HG03064 (cell line): ENCODE measurements around the gene CDKL5.
"Not testable (repeated sequence)": the region's sequence is repeated elsewhere in the genome, so short reads cannot be mapped to it uniquely, and the experiment has no call there.

Source experiments
- ATAC-seq: cut with Tn5 transposase; IDR thresholded peaks from one replicate; pipeline ENCODE4 v1.9.1; 2021; ENCODE audit warnings: low read depth; ENCODE audit not compliant: unreplicated experiment

CDKL5 gene

DNA sequence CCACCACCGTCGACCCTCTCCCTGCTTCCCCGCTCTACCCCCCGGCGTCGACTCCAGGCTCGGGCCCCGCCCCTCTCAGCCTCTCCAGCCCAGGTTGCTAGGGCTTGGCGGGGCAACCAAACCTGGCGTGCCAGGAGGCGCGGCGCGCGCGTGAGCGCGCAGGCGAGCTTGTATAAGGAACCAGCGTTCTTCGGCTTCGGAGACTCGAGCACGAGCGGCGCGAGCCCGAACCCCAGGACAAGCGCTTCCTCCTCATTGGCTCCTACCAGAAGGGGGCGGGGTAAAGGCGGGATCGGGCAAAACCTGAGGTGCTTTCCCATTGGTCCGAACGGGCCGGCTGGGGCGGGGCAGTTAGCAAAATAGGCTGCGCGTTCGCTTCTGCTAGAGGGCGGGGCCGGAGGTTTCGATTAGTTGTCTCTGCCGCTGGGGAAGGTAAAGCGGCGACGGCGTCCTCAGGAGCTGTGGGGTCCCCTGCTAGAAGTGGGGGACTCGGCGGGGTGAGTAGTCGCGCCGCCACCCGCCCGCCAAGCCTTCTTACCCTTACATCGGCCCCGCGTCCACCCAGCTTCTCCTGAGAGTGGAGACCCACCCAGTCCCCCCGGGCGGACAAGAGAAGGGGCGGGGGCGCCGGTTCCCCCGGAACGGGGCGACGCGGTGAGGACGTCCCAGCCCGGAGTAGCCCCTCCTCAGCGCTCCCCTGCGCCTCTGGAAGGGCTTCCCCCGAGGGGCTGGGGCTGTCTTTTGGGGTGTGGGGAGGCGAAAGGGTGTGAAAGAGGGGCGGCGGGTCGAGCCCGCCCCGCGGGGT is at the start of gene CDKL5:
CDKL5 (plus strand) TSS at position 410 of the 805 bp plus-strand sequence. CDS start 81,489 bp downstream, outside the sequence.
- peak; percentile 94 for ATAC-seq

DNA sequence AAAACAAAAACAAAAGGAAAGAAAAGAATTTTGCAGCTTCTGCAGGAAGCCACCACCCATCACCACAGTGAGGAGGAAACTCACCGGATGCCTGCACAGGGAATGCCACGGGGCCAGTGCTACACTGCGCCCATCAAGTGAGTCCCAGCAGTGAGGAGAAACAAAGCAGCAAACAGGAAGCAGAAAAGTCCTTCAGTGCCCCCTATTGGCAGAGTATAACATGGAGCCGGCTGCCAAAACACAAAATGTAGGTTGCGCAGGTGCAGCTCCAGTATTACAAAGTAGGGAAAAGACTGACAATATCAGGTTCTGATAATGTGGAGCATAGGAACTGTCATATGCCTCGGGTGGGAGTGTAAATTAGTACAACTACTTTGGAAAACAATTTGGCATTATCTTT is 47.6 kb upstream of the CDKL5 start:
- ATAC-seq, result no peak

DNA sequence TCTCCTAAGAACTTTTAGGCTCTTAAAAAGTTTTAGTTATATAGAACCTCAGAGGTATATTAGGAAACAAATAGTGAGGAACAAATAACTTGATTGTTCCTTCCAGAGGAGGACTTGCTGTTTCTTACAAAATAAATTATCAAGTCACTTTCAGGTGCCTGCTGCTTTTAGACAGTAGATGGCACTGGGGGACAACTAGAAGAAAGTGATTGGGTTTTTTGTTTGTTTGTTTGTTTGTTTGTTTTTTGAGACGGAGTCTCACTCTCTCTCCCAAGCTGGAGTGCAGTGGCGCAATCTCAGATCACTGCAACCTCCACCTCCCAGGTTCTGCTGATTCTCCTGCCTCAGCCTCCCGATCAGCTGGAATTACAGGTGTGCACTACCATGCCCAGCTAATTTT is 35.4 kb upstream of the CDKL5 start:
- ATAC-seq, result no peak

DNA sequence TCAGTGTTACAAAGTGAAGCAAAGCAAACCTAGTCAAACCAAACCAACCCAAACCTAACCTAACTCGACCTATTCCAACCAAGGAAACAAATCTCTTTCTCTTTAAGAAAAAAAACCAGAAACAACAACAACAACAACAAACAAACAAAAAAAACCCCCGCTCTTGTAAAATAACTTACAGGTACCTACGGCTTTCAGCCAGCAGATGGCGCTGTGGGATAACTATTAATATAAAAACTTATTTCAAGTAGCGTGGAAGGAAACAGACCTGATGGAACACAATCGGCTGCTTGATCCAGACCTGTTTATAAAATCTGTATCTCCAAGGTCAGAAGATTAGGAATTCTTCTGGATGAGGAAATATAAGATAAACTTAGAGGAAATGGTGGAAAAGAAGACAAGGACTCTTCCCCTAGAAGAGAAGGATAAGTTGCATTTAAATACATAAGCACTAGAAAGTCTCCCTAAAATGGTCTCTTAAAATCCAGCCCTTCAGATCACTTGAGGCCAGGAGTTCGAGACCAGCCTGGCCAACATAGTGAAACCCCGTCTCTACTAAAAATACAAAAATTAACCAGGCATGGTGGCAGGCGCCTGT is 34.4 kb upstream of the CDKL5 start:
- no peak for ATAC-seq

DNA sequence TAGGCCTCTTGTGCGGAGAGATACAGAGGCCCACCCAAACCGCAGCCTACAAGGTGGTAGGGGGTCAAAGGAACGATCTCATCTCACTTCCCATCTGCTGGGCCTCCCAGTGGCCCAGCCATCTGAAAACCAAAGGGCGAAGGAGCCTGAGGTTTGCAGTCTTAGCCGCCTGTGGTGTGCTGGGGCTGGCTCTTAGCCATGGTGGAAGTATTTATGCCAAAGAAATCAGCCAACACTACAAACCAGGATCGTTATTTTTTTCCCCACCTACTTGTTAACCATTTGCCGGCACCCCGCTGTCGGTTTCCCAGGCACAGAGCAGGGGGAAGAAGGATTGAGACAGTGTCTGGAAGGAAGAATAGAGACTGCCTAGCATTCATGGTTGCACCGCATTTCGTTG is 30.9 kb upstream of the CDKL5 start:
- no peak for ATAC-seq

DNA sequence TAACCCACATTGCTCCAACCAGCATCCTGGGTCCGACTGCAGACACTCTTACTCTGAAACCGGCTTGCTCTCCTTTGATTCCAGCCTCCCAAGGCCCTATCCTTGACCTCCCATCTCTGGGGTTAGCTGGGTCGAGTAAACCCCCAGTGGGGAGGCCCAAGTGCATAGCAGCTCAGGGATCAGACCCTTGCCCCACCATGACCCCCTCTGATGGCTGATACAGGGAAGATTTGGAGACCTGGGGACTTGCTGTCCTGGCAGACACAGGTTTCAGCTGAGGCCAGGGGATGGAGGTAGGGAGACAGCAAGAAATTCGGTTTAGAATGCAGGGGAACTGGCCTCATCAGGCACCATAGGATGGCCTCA is 23.6 kb upstream of the CDKL5 start:
- no peak for ATAC-seq

DNA sequence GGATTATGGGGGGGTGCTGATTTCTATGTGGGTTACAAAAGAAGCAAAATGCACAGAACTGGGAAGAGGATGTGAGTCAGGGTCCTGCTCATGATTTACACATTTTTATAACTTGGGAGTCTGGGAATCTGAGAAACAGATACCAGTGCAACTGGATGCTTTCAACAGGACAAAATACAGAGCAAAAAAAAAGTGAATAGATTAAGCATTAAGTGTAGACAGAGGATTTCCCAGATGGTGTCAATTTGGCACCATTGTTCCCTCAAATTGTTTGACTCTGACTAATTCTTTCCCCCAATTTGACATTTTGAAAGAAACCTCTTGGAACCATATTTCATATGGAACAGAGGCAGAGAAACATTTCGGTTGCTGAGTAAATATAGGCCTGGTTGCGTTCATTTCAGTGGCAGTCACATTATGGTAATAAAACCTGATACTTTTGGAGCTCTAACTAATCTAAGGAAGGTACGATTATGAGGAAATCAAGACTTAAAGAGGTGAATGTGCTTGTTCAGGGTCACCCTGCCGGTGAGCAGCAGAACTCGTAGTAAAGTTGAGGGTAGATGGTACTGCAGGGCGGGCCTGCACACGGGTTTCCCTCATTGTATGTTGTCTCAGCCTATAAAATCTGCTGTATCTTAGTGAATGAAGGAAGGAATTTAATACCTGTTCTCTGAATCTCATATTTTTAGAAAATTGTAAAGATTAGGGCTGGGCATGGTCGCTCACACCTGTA is 18.7 kb upstream of the CDKL5 start:
- ATAC-seq, result no peak

DNA sequence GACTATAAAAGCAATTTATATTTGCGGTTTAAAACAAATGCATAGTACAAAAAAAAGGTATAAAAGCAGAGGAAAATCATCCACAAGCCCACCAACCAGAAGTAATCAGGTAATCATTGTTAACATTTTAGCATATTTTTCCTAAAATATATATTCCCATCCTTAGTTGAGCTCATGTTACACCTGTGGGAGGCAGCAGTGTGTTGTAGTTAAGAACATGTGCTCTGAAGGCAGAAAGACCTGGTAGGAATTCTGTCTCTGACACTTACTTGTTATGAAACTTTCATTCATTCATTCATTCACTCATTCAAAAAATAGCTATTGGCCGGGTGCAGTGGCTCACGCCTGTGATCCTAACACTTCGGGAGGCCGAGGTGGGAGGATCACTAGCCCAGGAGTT is 15.4 kb upstream of the CDKL5 start:
- ATAC-seq, result no peak

DNA sequence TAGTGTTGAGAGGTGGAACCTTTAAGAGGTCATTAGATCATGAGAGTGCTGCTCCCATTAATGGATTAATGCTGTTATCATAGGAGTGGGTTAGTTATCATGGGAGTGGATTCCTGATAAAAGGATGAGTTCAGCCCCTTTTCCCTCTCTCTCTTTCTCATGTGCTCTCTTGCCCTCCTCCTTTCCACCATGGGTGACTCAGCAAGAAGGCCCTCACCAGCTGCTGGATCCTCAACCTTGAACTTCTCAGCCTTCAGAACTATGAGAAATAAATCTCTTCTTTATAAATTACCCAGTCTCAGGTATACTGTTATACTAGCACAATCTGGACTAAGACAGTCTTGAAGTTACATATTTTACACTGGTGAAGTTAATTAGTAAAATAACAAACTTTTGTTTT is 10.0 kb upstream of the CDKL5 start:
- no peak for ATAC-seq

DNA sequence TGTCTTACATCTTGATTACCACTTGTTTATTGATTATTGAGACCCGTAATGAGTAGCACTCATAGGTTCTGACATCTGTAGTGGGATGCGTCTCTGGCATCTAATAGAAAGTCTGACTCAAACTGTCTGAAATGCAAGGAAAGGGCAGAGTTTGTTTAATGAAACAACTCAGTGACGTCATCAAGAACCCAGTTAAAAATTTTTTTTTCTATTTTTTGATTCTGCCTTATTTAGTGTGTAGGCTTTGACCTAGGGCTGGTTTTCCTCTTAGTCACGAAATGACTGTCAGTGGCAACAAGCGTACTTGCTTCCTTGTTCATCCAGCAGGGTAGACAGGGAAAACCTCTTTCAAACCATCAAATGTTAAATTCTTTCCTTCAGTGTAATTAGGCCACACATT is 3.1 kb upstream of the CDKL5 start:
- ATAC-seq, result no peak

DNA sequence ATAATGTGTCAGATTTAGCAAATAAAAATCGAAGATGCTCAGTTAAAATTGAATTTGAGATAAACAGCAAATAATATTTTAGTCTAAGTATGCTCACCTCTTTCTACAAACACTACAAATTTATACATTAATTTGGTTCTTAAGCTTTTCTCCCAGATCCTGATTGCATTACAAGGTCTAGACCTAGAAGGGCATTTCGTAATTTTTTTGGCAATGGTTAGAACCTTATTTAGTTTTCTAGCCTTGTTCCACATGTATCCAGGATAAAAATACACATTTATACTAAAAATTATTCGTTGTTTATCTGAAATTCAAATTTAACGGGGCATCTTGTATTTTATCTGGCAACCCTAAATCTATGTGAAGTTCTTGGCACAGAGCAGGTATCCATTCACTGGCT is 2.5 kb upstream of the CDKL5 start:
- ATAC-seq, result no peak

DNA sequence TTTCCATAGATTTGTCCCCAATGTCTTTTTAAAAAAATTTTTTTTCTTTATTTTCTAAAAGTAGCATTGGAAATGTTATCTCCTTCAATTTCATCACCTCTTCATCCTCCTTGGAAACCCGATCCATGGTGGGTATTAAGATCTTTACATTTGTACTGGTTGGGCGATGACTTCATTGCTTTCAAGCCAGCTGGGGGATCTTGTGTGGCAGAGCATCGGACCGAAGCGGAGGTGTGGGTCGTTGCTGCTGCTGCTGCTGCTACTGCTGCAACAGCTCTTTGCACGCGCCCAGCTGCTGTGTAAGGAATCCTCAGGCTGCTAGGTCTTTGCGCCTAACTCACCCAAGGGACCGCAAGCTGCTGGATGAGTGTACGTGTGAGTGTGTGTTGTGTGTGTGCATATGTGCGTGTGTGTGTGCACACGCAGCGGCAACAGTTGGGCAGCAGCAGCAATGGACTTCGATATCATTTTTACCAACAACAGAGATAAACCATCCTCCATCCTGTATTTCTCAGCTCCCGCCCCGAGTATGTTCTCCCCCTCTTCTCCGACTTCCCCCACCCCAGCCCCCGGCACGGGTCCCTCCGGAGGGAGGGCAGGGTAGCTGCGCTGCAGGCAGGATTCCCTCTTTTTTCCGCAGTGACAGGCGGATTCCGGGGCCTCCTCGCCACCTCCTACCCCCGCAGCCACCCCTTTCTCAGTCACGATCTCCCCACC is 768 bp upstream of the CDKL5 start:
- ATAC-seq, result no peak

DNA sequence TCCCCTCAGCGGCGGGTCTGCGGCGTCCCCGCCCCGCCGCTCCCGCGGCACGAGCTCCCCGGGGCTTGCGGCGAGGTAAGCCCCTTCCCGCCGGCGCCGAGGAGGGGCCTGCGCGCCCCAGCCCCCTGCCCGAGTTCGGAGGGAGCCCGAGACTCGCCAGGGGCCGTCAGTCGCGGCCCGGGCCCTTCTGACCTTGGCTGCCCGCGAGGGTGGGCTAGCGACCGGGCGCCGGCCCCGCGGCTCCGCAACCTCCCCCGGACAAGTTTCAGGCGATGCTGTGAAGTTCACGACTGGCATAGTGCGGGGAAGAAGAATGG is 554 bp downstream of the CDKL5 start:
- ATAC-seq, result no peak

DNA sequence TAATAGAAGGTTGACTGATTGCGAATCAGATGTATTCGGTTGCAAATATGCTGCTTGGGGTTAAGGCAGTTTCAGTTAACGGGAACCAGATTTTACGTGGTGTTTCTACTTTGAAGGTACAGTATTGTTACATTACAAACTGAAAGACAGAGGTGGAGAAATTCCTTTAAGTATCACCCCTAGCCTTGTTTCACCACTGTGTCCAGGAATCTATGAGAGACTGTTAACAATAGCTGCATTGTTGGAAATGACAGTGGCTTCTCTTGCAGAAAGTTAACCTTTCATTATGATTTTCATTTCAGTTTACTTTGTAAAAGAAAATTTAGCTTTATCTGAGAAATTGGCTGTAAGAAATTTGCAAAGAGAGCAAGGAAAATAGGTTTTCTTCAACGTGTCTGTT is 2.6 kb downstream of the CDKL5 start:
- ATAC-seq, result no peak

DNA sequence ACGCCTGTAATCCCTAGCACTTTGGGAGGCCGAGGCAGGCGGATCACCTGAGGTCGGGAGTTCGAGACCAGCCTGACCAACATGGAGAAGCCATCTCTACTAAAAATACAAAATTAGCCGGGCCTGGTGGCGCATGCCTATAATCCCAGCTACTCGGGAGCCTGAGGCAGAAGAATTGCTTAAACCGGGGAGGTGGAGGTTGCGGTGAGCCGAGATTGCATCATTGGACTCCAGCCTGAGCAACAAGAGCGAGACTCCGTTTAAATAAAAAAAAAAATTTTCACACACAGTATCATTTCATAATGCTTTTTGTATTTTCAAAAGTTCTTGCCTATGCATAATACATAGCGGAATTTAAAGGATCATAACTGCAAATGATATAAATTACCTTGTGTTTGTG is 7.9 kb downstream of the CDKL5 start:
- ATAC-seq, result not testable (repeated sequence)

DNA sequence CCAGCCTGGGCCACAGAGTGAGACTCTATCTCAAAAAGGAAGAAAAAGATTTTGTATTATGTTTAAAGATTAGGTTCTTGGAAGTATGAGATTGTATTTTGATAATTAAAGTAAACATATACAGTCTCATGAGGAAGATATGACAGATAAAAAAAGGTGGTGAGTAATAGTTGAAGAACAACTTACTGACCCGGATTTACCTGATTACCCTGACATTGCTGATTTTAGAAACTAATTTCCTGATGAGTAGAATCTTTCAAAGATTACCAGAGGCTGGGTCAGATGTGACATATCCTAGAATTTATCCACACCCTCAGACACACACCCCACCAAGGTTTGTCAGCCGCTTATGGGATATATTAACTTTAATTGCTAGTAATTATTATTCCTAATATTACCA is 9.5 kb downstream of the CDKL5 start:
- no peak for ATAC-seq

DNA sequence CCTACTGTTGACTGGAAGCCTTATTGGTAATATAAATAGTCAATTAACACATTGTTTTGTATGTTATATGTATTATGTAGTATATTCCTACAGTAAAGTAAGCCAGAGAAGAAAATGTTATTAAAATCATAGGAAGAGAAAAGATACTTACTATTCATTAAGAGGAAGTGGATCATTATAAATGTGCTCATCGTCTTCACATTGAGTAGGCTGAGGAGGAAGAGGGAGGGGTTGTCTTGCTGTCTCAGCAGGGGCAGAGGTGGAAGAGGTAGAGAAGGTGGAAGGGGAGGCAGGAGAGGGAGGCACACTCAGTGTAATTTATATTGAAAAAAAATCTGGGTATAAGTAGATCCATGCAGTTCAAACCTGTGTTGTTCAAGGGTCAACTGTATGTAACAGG is 10.6 kb downstream of the CDKL5 start:
- no peak for ATAC-seq

DNA sequence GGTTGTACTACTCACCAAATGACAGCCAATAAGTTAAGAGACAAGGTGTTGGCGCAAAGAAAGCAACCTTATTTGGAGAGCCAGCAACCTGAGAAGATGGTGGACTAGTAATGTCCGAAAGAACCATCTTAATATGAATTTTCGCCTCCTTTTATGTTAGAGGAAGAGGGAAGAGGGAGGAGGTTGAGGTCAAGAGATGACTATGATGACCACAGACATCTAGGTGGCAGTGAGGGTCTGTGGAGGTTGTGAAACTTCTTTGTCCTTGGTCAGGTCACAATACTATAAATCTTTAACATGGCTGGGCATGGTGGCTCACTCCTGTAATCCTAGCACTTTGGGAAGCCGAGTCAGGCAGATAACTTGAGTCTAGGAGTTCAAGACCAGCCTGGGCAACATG is 15.4 kb downstream of the CDKL5 start:
- no peak for ATAC-seq

DNA sequence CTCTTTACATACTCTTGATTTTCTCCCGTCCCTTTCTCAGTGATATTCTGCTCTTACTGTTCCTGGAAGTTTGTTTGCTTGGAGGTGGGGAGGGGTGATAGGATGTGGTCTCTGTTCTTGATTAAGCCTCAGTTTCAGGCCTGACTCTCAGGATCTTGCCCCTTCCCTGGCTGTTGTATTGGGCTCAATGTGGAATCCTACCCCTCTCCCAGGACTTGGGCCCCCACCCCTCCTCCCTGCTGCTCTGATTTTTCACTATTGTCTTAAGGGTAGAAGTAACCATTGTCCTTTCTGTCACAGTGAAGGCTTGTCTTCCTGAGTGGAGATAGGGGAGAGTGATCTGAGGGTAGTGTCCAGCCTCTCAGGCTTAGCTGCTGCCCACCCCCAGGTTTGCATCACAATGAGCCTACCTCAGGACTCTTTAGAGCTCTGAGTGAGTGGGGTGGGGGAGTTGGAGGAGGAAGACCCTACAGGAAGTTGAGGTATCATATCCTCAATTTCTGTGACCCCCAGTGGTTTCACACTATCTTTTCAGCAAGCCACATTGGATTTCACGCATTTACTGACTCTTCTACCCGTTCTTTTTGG is 16.5 kb downstream of the CDKL5 start:
- ATAC-seq, result no peak

DNA sequence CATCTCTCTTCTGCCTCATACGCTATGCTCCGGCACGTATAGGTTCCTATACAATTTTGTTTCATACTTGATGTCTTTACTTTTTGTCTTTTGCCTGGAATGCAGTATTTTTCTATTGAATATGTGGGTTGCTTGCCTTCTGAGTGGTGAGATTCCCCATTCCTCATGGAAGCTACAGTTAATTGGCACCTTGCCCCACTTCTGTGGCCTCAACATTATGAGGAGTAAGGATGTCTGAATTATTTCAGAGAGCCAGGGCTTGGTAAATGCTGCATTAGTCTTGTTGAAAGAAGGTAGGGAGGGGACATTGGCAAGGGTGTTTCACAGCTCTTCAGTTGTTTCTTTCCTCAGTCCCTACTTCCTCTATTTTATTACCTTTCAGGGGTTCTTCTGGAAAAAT is 23.0 kb downstream of the CDKL5 start:
- no peak for ATAC-seq

DNA sequence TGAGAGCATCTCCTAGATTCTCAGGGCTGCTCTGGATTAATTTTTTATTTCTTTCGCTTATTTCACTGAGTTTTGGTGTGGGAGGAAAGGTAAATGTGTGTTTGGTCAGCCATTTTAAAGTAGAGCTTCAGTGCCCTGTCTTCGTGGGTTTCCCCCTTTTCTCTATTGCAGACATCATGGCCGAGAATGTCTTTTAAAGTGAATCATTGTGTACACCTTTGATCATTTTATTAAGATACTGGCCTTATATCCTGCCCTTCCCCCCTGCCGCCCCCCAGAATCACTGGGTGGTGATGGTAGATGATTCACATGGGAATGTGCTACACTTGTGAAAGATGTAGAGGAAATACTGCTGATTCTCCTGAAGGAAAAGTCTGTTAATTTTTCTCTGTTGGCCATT is 23.8 kb downstream of the CDKL5 start:
- ATAC-seq, result no peak
